ENCODE results near the gene CGNL1. TPM values are rescaled to one million over a fixed set of nuclear protein-coding genes. Genes with fewer than 3 reads are reported as not detected.

The CGNL1 gene, protein sequence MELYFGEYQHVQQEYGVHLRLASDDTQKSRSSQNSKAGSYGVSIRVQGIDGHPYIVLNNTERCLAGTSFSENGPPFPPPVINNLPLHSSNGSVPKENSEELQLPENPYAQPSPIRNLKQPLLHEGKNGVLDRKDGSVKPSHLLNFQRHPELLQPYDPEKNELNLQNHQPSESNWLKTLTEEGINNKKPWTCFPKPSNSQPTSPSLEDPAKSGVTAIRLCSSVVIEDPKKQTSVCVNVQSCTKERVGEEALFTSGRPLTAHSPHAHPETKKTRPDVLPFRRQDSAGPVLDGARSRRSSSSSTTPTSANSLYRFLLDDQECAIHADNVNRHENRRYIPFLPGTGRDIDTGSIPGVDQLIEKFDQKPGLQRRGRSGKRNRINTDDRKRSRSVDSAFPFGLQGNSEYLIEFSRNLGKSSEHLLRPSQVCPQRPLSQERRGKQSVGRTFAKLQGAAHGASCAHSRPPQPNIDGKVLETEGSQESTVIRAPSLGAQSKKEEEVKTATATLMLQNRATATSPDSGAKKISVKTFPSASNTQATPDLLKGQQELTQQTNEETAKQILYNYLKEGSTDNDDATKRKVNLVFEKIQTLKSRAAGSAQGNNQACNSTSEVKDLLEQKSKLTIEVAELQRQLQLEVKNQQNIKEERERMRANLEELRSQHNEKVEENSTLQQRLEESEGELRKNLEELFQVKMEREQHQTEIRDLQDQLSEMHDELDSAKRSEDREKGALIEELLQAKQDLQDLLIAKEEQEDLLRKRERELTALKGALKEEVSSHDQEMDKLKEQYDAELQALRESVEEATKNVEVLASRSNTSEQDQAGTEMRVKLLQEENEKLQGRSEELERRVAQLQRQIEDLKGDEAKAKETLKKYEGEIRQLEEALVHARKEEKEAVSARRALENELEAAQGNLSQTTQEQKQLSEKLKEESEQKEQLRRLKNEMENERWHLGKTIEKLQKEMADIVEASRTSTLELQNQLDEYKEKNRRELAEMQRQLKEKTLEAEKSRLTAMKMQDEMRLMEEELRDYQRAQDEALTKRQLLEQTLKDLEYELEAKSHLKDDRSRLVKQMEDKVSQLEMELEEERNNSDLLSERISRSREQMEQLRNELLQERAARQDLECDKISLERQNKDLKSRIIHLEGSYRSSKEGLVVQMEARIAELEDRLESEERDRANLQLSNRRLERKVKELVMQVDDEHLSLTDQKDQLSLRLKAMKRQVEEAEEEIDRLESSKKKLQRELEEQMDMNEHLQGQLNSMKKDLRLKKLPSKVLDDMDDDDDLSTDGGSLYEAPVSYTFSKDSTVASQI
- total RNA-seq (not detected), polyA plus RNA-seq (not detected), total RNA-seq (0 reads per million in 6 experiments)

DNA sequence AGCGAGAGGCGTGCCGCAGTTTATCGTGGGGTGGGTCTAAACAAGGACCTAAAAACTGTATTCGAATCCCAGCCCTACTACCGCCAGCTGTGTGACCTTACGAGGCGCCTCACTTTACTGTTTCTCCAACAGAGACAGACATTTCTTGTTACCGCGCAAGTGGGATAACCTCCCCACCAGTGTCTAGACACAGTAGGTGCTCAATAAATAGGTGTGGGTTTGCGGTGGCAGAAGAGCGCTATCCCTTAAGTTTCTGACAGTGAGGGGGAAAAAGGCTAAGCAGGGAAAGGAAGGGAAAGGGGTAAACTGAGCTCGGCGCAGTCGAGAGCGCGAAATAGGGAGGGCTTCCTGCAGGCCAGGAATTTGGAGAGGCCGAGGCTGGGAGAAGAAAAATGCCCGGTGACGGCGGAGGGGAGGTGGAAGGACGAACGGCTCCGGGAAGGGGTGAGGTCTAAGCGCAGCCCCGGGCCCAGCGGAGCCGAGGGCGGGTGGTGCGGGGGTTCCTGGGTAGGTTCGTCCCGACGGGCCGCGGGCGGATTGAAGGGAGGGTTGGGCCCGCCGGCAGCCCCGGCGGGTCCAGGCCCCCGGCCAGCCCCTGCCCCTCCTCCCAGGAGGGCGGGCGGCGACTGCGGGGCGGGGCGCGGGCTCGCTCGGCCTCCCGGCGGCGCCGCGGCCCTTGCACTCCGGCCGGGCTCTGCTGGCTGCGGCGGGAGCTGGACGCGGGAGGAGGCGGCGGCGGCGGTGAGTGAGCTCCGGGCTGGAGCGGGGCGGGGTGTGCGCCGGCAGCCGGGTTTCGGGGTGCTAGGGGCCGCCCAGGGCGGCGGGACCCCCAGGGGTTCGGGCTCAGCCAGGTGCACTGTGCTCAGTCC lies at the start of gene CGNL1:
Gene CGNL1, plus strand, starts transcription at position 679 of the 869 bp plus-strand sequence. CDS start 61,495 bp downstream, outside the sequence.
- H3K9me3 Mint-ChIP-seq = peaks cover 0 to 3% (median 0%) of the 10 kb centered on the region in 9 donors
- POLR2A ChIA-PET = no interaction called here
- H3K36me3 Mint-ChIP-seq = peaks cover 0 to 2% (median 0%) of the 10 kb centered on the region in 3 donors
- no peak for ATAC-seq
- peak within 1 kb of the TSS; percentile 54 to 88 (median 70) for H3K4me3 Mint-ChIP-seq
- no peak for DNase-seq
- H3K27ac Mint-ChIP-seq = peak within 1 kb of the TSS in 1 of 10 donors; percentile 3
- H3K4me1 Mint-ChIP-seq = peaks cover 3 to 14% (median 13%) of the 10 kb centered on the region in 4 donors
- H3K27me3 Mint-ChIP-seq = peaks cover 38 to 80% (median 53%) of the 10 kb centered on the region in 5 donors

DNA sequence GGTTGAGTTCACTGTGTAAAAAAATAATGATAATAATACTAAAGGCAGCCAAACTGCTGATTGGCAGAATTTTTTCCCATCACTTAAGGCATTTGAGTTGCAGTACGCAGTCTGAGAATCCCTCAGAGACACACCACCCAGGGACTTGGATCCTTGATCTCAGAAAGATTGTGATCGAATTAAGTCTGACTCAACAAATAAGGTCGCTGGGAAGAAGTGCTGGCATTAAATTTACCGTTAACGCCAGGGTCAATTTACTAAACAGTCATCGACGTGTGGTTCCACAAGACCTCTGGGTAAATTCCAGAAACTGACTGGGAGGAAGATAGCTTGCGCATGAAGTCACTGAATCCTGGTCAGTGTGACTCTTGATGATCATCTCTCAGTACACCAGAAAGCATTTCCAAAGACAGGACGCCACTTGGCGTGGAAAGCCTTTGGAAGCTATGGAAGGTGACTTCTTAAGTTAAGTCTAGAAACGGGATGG lies 48.3 kb upstream of the CGNL1 start:
- no peak overlapping the region for H3K4me3 Mint-ChIP-seq

DNA sequence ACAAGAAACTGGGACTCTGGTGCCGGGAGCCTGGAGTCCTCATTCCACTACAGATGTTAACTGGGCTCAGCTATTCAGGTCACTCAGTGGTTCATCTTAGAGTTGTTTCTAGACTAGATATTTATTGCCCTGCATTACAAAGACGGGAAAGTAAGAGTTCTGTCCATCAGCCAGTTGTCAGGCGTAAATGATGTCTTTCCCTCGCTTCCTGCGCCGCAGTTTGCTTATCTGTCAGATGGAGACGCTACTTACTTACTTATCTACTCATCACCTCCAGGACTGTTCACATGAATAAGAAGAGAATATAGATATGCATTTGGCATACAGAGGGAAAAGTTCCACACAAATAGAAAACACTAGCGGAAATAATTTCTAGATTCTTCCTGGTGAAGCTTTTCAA lies 47.8 kb upstream of the CGNL1 start:
- Mint-ChIP-seq H3K4me1 (peaks cover 0 to 10% (median 4%) of the 10 kb centered on the region in 4 donors), H3K27me3 (peaks cover 5 to 27% (median 8%) of the 10 kb centered on the region in 5 donors), H3K27ac (no peak overlapping the region), H3K36me3 (no peaks in the 10 kb centered on the region), H3K9me3 (no peaks in the 10 kb centered on the region), H3K4me3 (no peak overlapping the region)
- ATAC-seq (no peak), DNase-seq (no peak)
- POLR2A ChIA-PET = no interaction called here

More for the DNA sequence above, 48.3 kb upstream of the CGNL1 start:
- ATAC-seq = no peak
- DNase-seq = no peak
- Mint-ChIP-seq H3K4me1 (peaks cover 0 to 12% (median 6%) of the 10 kb centered on the region in 4 donors), H3K27me3 (peaks cover 5 to 25% (median 8%) of the 10 kb centered on the region in 5 donors), H3K9me3 (no peaks in the 10 kb centered on the region), H3K36me3 (no peaks in the 10 kb centered on the region), H3K27ac (no peak overlapping the region)
- POLR2A ChIA-PET = no interaction called here

DNA sequence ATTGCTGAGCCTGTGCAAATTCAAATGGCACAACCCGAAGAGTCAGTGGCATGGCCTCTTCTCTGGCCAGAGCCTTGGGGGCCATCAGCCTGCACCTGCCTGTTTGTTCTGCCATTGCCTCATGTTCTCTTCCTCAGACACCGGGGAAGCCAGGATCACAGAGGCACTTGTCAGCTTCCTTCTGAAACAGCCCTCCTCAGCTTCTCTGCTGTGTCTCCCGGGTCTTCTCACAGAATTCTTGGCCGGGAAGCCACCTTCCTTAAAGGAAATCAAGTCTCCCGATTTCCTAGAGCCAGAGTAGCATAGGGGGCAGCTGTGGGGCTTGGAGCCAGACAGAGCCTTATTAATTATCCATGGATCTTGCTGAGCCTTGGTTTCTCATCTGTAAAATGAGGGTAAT lies 47.4 kb upstream of the CGNL1 start:
- Mint-ChIP-seq H3K9me3 (no peaks in the 10 kb centered on the region), H3K4me3 (no peak overlapping the region), H3K36me3 (no peaks in the 10 kb centered on the region), H3K4me1 (peaks cover 0 to 6% (median 2%) of the 10 kb centered on the region in 4 donors), H3K27ac (no peak overlapping the region), H3K27me3 (peaks cover 5 to 27% (median 8%) of the 10 kb centered on the region in 5 donors)
- POLR2A ChIA-PET = no interaction called here
- DNase-seq (no peak), ATAC-seq (no peak)

DNA sequence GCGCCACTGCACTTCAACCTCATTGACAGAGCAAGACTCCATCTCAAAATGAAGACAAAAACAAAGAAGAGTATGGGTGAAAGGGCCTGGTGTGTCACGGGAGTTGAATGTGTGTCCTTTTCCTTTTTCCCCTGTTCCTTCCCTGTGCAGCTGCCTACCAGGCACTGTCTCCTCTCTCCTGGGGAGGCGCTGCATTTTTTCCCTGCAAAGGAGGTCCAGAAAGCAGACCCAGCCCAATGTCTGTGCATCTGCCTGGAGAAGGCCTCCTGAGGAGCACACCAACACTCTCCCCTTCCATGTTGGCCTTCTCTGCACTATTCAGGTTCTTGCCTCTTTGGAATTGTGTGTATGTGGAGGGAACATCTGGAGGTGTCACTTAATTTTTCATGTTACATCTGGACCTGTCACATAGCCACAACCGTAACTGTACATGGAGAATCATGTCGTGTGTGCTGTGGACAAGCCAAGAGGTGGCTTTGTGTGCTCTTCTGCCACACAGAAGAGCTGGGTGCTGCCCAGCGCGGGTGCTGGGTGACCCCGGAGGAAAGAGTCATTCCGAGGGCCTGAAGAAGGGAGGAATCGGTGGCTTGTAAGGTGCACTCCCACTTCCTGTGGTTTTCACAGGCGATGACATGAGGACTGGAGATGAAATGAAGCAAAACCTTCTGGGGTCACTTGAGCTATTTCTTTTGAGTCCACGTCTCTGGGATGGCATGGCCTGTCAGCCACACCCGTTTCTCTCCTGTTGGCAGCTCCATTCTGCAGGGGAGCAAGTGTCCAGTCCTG lies 46.5 kb upstream of the CGNL1 start:
- no peak overlapping the region for H3K27ac Mint-ChIP-seq
- peaks cover 8 to 27% (median 9%) of the 10 kb centered on the region in 5 donors for H3K27me3 Mint-ChIP-seq
- H3K4me1 Mint-ChIP-seq = peaks cover 0 to 3% (median 1%) of the 10 kb centered on the region in 4 donors
- POLR2A ChIA-PET = no interaction called here
- no peak for DNase-seq
- H3K9me3 Mint-ChIP-seq = no peaks in the 10 kb centered on the region
- no peak overlapping the region for H3K4me3 Mint-ChIP-seq
- no peak for ATAC-seq
- H3K36me3 Mint-ChIP-seq = no peaks in the 10 kb centered on the region

DNA sequence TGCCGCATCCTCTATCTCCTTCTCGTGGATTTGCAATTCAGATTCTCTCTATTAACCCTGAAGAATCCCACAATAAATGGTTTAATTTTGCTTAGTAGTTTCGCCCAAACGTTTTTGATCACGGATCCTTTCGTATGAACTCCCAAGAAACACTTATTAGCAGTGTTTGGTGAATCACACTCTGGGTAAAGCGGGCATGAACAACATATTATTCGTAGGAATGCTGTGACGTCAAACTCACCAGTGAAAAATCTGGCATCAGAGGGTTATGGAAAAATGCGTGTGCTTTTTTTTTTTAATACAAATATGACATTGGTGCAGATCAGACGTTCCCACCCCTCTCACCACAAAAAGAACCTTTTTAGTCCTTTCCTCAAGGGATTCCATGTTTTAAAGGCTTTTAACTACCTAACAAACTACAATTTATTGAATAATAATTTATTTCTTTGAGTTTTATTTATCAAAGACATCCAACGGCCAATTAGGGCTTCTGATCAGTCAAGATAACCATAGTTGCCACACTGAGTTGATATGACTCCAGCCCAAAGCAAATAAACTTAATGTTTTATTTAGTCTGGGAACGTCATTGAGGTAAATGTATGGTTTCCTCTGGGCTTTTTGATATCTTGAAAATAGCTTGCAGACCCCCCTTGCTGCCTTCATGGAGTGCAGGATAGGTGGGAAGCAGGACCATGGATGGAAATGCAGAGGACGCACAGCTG lies 45.5 kb upstream of the CGNL1 start:
- Mint-ChIP-seq H3K9me3 (no peaks in the 10 kb centered on the region), H3K36me3 (no peaks in the 10 kb centered on the region), H3K4me3 (no peak overlapping the region), H3K4me1 (peaks cover 0 to 3% (median 1%) of the 10 kb centered on the region in 4 donors), H3K27me3 (peaks cover 10 to 27% (median 12%) of the 10 kb centered on the region in 5 donors), H3K27ac (no peak overlapping the region)
- POLR2A ChIA-PET = no interaction called here
- DNase-seq = no peak
- ATAC-seq = no peak

DNA sequence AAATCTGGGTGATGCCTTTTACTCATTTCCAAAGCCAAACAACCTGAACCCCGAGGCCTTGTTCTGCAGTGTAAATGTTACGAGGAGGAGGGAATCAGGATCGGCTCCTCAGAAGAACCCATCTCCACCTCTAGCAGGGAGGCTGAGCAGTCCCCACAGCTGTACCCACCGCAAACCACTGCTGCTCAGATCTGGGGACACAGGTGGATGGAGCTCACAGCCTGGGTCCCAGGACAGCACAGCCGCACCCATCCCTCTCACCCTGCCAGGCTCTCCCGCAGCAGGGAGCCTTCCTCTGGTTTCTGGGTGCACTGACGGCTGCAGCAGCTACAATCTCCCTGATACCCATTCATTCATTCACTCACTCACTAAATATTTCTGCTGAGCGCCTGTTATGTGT lies 44.0 kb upstream of the CGNL1 start:
- Mint-ChIP-seq H3K4me1 (peaks cover 0 to 3% (median 1%) of the 10 kb centered on the region in 4 donors), H3K36me3 (no peaks in the 10 kb centered on the region), H3K27ac (no peak overlapping the region)

DNA sequence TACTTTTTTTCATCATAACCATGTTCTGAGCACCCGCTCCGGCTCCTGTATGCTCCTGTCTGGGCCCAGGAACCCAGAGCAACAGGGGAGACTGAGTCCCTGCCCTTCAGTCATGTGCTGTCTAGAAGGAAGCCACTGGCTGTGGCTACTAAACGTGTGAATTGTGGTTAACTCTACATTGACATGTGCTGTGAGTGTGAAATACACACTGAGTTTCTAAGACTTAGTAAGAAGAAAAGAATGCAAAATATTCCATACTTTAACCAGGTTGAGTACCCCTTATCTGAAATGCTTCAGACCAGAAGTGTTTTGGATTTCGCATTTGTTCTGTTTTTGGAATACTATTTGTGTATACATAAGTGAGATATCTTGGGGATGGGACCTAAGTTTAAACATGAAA lies 42.8 kb upstream of the CGNL1 start:
- Mint-ChIP-seq H3K4me1 (peaks cover 0 to 3% (median 1%) of the 10 kb centered on the region in 4 donors), H3K27me3 (peaks cover 9 to 27% (median 18%) of the 10 kb centered on the region in 5 donors), H3K4me3 (no peak overlapping the region)

More for the DNA sequence above, 44.0 kb upstream of the CGNL1 start:
- POLR2A ChIA-PET = no interaction called here
- no peak overlapping the region for H3K4me3 Mint-ChIP-seq
- ATAC-seq (no peak), DNase-seq (no peak)
- peaks cover 10 to 27% (median 15%) of the 10 kb centered on the region in 5 donors for H3K27me3 Mint-ChIP-seq
- H3K9me3 Mint-ChIP-seq = no peaks in the 10 kb centered on the region

DNA sequence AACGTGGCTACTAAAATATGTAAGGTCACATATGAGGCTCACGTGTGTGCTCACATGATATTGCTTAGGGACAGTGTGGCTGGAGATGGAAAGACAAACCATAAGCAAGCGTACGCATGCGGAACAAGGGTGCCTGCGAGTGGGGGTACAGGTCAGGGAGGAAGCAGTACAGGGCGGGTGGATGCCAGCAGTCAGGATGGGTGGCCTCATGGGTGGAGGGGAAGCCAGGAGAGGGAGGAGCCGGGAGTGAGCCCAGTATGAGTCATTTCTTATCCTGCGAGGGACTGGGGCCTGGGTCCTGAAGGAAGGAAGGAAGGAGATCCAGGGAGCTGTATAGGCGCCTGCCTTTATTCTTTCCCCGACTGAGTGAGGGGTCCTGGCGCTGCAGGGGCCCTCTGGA lies 42.0 kb upstream of the CGNL1 start:
- no peaks in the 10 kb centered on the region for H3K36me3 Mint-ChIP-seq
- H3K27me3 Mint-ChIP-seq = peaks cover 8 to 33% (median 18%) of the 10 kb centered on the region in 5 donors
- no peak overlapping the region for H3K4me3 Mint-ChIP-seq
- DNase-seq (no peak), ATAC-seq (no peak)
- H3K27ac Mint-ChIP-seq = no peak overlapping the region
- H3K4me1 Mint-ChIP-seq = peaks cover 0 to 3% (median 1%) of the 10 kb centered on the region in 4 donors
- H3K9me3 Mint-ChIP-seq = no peaks in the 10 kb centered on the region
- POLR2A ChIA-PET = no interaction called here

More for the DNA sequence above, 42.8 kb upstream of the CGNL1 start:
- Mint-ChIP-seq H3K9me3 (no peaks in the 10 kb centered on the region), H3K27ac (no peak overlapping the region), H3K36me3 (no peaks in the 10 kb centered on the region)
- ATAC-seq = no peak
- POLR2A ChIA-PET = no interaction called here
- no peak for DNase-seq

DNA sequence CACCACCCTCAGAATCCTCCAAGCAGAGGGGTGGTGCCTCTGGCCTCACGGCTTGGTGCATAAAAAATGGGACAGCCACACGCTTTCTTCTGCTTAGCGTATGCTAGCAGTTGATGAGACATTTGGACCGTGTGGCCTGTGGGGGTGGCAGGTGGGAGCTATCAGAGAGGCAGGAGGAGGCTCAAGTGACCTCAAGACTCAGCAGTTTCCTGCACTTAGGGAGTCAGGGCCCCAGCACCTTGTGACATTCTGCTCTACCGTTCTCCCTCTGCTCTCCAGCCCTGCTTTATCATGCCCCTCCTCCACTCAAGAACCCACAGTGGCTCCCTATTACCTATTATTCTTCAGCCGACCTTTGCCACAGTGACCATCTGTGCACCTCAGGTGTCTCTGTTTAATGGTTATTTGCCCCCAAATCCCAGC lies 41.0 kb upstream of the CGNL1 start:
- Mint-ChIP-seq H3K4me3 (no peak overlapping the region), H3K27ac (peak overlapping the region in 1 of 10 donors; percentile 51), H3K36me3 (no peaks in the 10 kb centered on the region), H3K4me1 (peaks cover 0 to 2% (median under 1%) of the 10 kb centered on the region in 4 donors), H3K9me3 (no peaks in the 10 kb centered on the region), H3K27me3 (peaks cover 6 to 24% (median 13%) of the 10 kb centered on the region in 5 donors)
- POLR2A ChIA-PET = no interaction called here
- DNase-seq (no peak), ATAC-seq (no peak)

Measured in naive thymus-derived CD8-positive, alpha-beta T cell (primary cell).